Memory B cell (primary cell): ENCODE data around the gene CTNND1.
"Not testable (repeated sequence)": the region's sequence is repeated elsewhere in the genome, so short reads cannot be mapped to it uniquely, and the experiment has no call there.

Source experiments
- ATAC-seq: fragments of 150-1000 bp; cut with Tn5 transposase; 2 replicates; pipeline ENCODE4 v1.10.0; 2021; ENCODE audit warnings: low read depth, mild to moderate bottlenecking, moderate library complexity
- DNase-seq, 2 donors: peaks; one replicate each; pipeline ENCODE4 v3.0.0; 2022; ENCODE audit warnings: low spot score in 2 of 2
- H3K27ac Mint-ChIP-seq: one replicate; pipeline ENCODE4 v1.8.0; 2022; ENCODE audit warnings: mild to moderate bottlenecking, moderate library complexity, mixed read lengths
- H3K27me3 Mint-ChIP-seq: one replicate; pipeline ENCODE4 v1.8.0; 2022; ENCODE audit warnings: mixed read lengths
- H3K36me3 Mint-ChIP-seq: one replicate; pipeline ENCODE4 v1.8.0; 2022; ENCODE audit warnings: mild to moderate bottlenecking, mixed read lengths
- H3K4me1 Mint-ChIP-seq: one replicate; pipeline ENCODE4 v1.8.0; 2022; ENCODE audit warnings: mixed read lengths
- H3K4me3 Mint-ChIP-seq: one replicate; pipeline ENCODE4 v1.8.0; 2022; ENCODE audit warnings: mild to moderate bottlenecking, moderate library complexity, mixed read lengths
- H3K9me3 Mint-ChIP-seq: one replicate; pipeline ENCODE4 v1.8.0; 2022; ENCODE audit warnings: mixed read lengths

The CTNND1 gene, protein sequence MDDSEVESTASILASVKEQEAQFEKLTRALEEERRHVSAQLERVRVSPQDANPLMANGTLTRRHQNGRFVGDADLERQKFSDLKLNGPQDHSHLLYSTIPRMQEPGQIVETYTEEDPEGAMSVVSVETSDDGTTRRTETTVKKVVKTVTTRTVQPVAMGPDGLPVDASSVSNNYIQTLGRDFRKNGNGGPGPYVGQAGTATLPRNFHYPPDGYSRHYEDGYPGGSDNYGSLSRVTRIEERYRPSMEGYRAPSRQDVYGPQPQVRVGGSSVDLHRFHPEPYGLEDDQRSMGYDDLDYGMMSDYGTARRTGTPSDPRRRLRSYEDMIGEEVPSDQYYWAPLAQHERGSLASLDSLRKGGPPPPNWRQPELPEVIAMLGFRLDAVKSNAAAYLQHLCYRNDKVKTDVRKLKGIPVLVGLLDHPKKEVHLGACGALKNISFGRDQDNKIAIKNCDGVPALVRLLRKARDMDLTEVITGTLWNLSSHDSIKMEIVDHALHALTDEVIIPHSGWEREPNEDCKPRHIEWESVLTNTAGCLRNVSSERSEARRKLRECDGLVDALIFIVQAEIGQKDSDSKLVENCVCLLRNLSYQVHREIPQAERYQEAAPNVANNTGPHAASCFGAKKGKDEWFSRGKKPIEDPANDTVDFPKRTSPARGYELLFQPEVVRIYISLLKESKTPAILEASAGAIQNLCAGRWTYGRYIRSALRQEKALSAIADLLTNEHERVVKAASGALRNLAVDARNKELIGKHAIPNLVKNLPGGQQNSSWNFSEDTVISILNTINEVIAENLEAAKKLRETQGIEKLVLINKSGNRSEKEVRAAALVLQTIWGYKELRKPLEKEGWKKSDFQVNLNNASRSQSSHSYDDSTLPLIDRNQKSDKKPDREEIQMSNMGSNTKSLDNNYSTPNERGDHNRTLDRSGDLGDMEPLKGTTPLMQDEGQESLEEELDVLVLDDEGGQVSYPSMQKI

DNA sequence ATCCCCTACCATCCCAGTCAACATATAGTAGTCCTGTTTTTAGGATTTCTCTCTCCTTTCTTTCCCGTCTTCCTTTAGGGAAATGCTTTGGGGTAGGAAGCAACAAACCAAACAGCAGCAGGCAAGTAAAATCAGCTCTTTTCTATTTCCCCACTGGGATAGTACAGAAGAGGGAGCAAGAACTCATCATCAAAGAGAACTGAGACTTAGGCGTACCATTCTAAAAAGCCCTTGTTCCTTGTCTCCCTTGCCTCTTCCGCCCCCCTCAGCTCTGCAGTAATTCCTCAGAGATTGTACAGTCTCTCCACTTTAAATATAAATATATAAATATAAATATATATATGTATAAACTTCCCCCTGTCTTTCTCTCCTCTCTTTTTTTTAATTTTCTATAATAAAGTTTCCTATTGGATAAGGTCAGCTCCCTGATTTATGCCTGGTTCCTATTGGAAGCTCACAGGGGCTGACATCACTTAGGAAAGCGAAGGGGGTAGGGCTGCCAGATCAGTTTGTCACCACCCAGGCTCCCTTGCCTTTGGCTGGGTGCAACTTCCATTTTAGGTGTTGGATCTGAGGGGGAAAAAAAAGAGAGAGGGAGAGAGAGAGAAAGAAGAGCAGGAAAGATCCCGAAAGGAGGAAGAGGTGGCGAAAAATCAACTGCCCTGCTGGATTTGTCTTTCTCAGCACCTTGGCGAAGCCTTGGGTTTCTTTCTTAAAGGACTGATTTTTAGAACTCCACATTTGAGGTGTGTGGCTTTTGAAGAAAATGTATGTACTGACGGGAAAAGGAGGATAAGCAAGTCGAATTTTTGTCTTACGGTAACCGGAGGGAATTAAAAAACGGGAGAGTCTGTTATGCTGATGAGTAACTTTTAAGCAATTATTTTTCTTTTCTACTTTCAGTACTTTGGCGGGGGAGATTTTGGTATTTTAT is at the start of gene CTNND1:
TSS of gene CTNND1 (plus strand) at position 502 of the 934 bp plus-strand sequence. CDS start 29,677 bp downstream, outside the sequence.
- peak within 1 kb of the TSS; percentile 58 for H3K27ac Mint-ChIP-seq
- no peaks in the 10 kb centered on the region for H3K36me3 Mint-ChIP-seq
- no peaks in the 10 kb centered on the region for H3K27me3 Mint-ChIP-seq
- no peak for DNase-seq
- H3K9me3 Mint-ChIP-seq, result no peaks in the 10 kb centered on the region
- ATAC-seq, result peak; percentile 64
- peak within 1 kb of the TSS; percentile 86 for H3K4me3 Mint-ChIP-seq
- H3K4me1 Mint-ChIP-seq, result peaks cover 14% of the 10 kb centered on the region

- peak within 1 kb of the TSS; percentile 98 for H3K4me3 Mint-ChIP-seq
- H3K36me3 Mint-ChIP-seq, result peaks cover 10% of the 10 kb centered on the region
- no peaks in the 10 kb centered on the region for H3K27me3 Mint-ChIP-seq
- no peaks in the 10 kb centered on the region for H3K9me3 Mint-ChIP-seq
- peak; percentile 85 for ATAC-seq
- peak within 1 kb of the TSS; percentile 95 for H3K27ac Mint-ChIP-seq
- peaks cover 26% of the 10 kb centered on the region for H3K4me1 Mint-ChIP-seq
- peak; percentile 71 to 85 for DNase-seq
Observed at GRCh38 chr11:57712256-57713150, 49.1 kb upstream of the CTNND1 start, which contains the start of gene TMX2. TMX2 (plus strand) TSS chr11:57712593; CDS start chr11:57712619, 26 bp downstream.

DNA sequence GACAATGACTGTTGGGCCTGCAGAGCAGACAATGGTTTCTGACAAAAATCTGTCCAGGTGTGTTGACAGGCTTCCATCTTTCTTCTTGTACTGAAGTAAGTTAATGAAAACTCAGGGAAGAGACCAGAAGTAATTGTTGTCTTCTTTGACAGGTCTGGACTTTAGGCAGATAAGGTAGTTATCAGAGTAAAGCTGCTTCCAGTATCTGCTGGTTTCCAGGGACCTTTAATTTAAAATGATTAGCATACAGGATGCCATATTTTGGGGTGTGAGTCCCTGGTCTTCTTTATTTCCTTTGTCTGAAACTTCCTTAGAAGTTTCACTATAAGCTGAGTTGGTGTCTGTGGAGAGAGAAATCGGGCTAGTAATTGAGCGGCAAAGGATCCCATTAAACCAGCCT is 47.8 kb upstream of the CTNND1 start:
- Mint-ChIP-seq H3K4me1 (peaks cover 19% of the 10 kb centered on the region), H3K27me3 (no peaks in the 10 kb centered on the region), H3K4me3 (peak overlapping the region; percentile 98), H3K36me3 (peaks cover 14% of the 10 kb centered on the region), H3K27ac (peak overlapping the region; percentile 95), H3K9me3 (no peaks in the 10 kb centered on the region)
- DNase-seq, result no peak
- no peak for ATAC-seq

DNA sequence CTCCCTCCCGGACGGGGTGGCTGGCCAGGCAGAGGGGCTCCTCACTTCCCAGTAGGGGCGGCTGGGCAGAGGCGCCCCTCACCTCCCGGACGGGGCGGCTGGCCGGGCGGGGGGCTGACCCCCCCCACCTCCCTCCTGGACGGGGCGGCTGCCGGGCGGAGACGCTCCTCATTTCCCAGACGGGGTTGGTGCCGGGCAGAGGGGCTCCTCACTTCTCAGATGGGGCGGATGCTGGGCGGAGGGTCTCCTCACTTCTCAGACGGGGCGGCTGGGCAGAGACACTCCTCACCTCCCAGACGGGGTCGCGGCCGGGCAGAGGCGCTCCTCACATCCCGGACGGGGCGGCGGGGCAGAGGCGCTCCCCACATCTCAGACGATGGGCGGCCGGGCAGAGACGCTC is 44.9 kb upstream of the CTNND1 start:
- not testable (repeated sequence) for H3K27ac Mint-ChIP-seq, ATAC-seq, H3K4me3 Mint-ChIP-seq, H3K4me1 Mint-ChIP-seq, DNase-seq, H3K27me3 Mint-ChIP-seq, H3K9me3 Mint-ChIP-seq
- peaks cover 13% of the 10 kb centered on the region for H3K36me3 Mint-ChIP-seq

GRCh38 chr11:57727185-57727584 is 34.4 kb upstream of the CTNND1 start:
- H3K27ac Mint-ChIP-seq, result peak overlapping the region; percentile 6
- no peak for DNase-seq
- H3K27me3 Mint-ChIP-seq, result no peaks in the 10 kb centered on the region
- peaks cover 3% of the 10 kb centered on the region for H3K4me1 Mint-ChIP-seq
- ATAC-seq, result no peak
- no peaks in the 10 kb centered on the region for H3K9me3 Mint-ChIP-seq
- H3K4me3 Mint-ChIP-seq, result no peak overlapping the region
- no peaks in the 10 kb centered on the region for H3K36me3 Mint-ChIP-seq

GRCh38 chr11:57728829-57729228 is 32.8 kb upstream of the CTNND1 start:
- Mint-ChIP-seq H3K4me1 (peaks cover 3% of the 10 kb centered on the region), H3K4me3 (no peak overlapping the region), H3K9me3 (no peaks in the 10 kb centered on the region), H3K27me3 (no peaks in the 10 kb centered on the region), H3K36me3 (no peaks in the 10 kb centered on the region), H3K27ac (peak overlapping the region; percentile 79)
- ATAC-seq (peak; percentile 6), DNase-seq (no peak)

DNA sequence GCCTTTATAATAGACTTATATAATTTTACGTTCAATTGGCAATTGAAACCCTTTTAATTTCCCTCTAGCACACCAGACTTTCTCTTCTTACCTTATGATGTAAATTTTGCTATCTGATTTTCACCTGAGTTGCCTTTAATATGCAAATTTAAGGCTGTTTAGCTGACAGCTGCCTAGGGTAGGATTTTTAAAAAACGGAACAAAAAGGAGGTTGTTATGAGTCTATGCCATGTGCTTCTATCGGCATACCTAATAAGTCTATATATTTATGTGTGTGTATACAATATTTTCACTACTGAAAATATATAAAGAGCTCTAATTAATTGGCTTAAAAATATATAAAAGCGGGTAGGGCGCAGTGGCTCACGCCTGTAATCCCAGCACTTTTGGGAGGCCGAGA is 32.1 kb upstream of the CTNND1 start:
- Mint-ChIP-seq H3K9me3 (no peaks in the 10 kb centered on the region), H3K27ac (peak overlapping the region; percentile 79), H3K36me3 (peaks cover 3% of the 10 kb centered on the region), H3K4me3 (peak overlapping the region; percentile 50), H3K27me3 (no peaks in the 10 kb centered on the region), H3K4me1 (peaks cover 3% of the 10 kb centered on the region)
- DNase-seq, result peak in 1 of 2 donors; percentile 25
- peak; percentile 98 for ATAC-seq

- no peak for DNase-seq
- ATAC-seq, result no peak
- Mint-ChIP-seq H3K27me3 (no peaks in the 10 kb centered on the region), H3K9me3 (no peaks in the 10 kb centered on the region), H3K36me3 (peaks cover 5% of the 10 kb centered on the region), H3K4me1 (peaks cover 3% of the 10 kb centered on the region), H3K4me3 (no peak overlapping the region), H3K27ac (no peak overlapping the region)
Observed at GRCh38 chr11:57732661-57733060, 28.9 kb upstream of the CTNND1 start.

- no peak overlapping the region for H3K27ac Mint-ChIP-seq
- H3K36me3 Mint-ChIP-seq, result peaks cover 13% of the 10 kb centered on the region
- DNase-seq (no peak), ATAC-seq (no peak)
- H3K9me3 Mint-ChIP-seq, result no peaks in the 10 kb centered on the region
- H3K27me3 Mint-ChIP-seq, result no peaks in the 10 kb centered on the region
- peaks cover under 1% of the 10 kb centered on the region for H3K4me1 Mint-ChIP-seq
- H3K4me3 Mint-ChIP-seq, result no peak overlapping the region
Observed at GRCh38 chr11:57735619-57736298, 25.8 kb upstream of the CTNND1 start.

GRCh38 chr11:57741132-57742086 is 20.2 kb upstream of the CTNND1 start, which contains the start of gene SELENOH:
SELENOH (plus strand) TSS chr11:57741491; CDS start chr11:57741596, 105 bp downstream.
- peak within 1 kb of the TSS; percentile 99 for H3K27ac Mint-ChIP-seq
- H3K4me3 Mint-ChIP-seq, result peak within 1 kb of the TSS; percentile 98
- no peaks in the 10 kb centered on the region for H3K27me3 Mint-ChIP-seq
- DNase-seq (peak; percentile 81 to 92), ATAC-seq (peak; percentile 82)
- H3K4me1 Mint-ChIP-seq, result peaks cover 19% of the 10 kb centered on the region
- H3K9me3 Mint-ChIP-seq, result no peaks in the 10 kb centered on the region
- H3K36me3 Mint-ChIP-seq, result peaks cover 23% of the 10 kb centered on the region

DNA sequence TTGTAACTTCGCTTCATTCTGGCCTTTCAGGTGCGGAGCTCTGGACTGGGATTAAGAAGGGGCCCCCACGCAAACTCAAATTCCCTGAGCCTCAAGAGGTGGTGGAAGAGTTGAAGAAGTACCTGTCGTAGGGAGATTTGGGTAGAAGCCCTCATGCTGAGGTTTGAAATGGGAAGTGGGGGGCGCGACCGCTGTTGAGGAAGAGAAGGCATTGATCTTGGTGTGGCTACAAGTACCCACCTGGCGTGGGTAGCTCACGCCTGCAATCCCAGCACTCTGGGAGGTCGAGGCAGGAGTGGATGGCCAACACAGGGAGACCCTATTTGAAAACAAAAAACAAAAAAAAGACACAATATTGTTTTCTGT is 19.5 kb upstream of the CTNND1 start:
- peak overlapping the region; percentile 98 for H3K4me3 Mint-ChIP-seq
- H3K27me3 Mint-ChIP-seq, result no peaks in the 10 kb centered on the region
- no peaks in the 10 kb centered on the region for H3K9me3 Mint-ChIP-seq
- no peak for ATAC-seq
- peaks cover 24% of the 10 kb centered on the region for H3K36me3 Mint-ChIP-seq
- peak overlapping the region; percentile 99 for H3K27ac Mint-ChIP-seq
- DNase-seq, result no peak
- H3K4me1 Mint-ChIP-seq, result peaks cover 19% of the 10 kb centered on the region
